Measurements from ENCODE around the gene RAB5A.
A peak's percentile ranks its signal among the peaks of the same experiment; 100 is the strongest.
"Not testable (repeated sequence)": the region's sequence is repeated elsewhere in the genome, so short reads cannot be mapped to it uniquely, and the experiment has no call there.

Gene RAB5A, protein sequence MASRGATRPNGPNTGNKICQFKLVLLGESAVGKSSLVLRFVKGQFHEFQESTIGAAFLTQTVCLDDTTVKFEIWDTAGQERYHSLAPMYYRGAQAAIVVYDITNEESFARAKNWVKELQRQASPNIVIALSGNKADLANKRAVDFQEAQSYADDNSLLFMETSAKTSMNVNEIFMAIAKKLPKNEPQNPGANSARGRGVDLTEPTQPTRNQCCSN

DNA sequence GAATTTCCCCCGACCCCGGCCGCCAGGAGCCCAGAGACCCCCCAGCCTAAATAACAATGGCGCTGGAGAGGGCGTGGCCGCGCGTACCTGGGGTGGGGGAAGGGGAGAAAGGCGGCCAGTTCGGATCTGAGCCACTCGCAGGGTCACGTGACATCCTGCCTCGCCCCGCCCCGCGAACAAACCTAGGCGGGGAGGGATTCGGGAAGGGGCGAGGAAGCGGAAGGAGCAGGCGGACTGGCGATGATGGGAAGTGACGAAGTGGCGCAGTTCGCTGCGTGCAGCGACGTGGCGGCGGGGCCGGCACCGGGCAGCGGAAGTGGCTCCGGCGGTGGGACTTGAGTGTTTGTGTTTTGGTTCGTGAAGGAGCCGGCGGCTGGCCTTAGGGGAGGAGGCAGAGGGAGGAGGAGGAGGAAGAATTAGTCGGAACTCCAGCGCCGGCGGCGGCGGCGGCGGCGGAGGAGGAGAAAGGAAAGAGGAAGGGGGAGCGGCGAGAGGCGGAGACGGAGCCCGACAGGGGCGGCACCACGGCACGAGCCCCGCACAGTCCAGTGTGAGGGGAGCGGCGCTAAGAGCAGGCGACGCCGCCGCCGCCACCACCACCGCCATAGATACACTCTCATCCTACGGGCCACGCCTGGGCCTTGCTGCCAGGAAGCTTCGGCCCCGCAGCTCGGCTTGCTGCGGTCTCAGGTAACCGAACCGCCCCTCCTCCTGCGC is at the start of gene RAB5A:
RAB5A (plus strand) TSS at position 266 of the 717 bp plus-strand sequence. CDS start 3,802 bp downstream, outside the sequence.
- peak; percentile 87 for DNase-seq

DNA sequence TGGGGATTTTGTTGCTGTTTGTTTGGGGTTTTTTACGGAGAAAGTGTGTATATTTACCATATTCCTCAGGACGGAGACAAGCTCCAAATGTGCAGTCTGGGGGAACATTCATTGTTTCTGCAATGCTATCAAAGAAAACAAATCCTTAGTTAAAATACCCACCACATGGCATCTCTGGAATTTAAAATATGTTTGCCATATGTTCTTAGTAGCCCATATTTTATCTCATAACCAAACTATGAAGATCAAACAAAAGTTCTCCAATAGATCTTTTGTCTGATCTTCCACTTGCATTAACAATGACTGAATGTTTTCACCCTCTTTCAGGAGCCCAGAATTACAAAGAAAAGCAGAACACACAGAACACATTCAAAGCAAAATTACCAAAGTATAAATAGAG is 48.2 kb upstream of the RAB5A start:
- no peak for DNase-seq

DNA sequence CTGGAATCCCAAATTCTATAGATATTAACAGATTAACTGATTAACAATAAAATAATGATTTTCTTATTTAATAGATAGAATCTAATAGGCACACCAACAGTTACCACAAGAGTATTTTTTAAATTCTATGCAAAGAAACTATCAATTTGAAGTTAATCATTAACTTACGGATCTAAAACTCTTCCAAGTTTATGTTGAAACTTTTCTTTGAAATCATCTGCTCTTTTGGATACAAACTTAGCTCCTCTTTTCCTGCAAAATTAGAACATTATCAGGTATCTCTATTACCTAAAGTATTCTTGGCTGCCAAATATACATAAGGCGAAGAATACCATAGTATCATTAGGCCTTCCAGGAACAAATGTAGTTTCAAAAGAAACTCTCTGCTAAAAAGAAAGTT is 47.6 kb upstream of the RAB5A start:
- no peak for DNase-seq

DNA sequence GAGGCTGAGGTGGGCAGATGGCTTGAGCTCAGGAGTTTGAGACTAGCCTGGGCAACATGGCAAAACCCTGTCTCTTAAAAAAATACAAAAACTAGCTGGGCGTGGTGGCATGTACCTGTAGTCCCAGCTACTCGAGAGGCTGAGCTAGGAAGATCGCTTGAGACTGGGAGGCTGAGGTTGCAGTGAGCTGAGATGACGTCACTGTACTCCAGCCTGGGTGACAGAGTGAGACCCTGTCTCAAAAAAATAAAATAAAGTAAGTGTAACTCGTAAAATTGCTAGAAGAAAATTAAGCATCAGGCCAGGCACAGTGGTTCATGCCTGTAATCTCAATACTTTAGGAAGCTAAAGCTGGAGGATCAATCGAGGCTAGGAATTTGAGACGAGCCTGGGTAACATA is 47.1 kb upstream of the RAB5A start:
- not testable (repeated sequence) for DNase-seq

DNA sequence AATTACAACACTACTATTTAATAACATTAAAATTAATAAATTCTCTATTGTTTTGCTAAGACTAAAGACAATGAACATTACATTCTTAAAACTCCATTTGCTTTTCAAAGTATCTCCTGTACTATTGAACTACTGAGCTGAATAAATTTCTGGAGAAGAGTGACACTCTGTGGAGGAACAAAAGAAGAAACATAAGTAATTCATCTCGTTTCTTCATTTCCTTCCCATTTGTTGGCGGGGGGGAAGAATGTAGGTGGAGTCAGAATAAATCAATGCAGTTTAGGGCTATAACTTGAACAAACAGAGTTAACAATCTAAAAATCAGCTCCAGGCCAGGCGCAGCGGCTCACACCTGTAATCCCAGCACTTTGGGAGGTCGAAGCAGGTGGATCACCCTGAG is 45.6 kb upstream of the RAB5A start:
- no peak for DNase-seq

DNA sequence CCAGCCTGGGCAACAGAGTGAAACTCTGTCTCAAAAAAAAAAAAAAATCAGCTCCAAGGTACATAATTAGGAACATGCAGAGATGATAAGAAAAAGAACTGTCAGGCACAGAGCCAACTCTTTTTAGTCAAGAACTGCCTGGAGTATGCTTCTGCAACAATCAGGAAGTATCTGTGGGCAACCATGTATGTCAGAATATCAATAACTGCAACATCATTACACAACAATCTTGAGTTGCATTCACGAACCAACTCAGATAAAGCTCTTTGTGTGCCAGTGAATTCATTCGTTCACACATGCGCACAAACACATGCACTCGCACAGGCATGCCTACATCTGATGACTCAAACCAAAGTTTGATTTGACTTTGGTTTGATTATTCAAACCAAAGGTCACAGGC is 45.0 kb upstream of the RAB5A start:
- DNase-seq: no peak

DNA sequence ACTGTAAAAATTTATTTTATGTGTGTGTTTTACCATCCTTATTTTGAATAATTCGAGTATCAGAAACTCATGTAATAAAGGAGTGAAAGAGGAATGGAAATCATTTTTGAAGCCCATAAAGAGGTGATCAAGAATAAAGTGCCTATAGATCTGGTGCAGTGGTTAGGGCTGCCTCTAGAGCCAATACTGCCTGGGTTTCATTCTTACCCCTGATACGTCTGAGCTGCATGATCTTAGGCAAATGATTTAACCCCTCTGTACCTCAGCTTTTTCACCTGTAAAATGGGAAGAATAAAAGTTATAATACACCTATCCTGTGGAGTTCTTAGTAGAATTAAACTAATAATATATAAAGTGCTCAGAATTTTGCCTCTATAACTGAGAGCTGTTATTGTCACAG is 43.2 kb upstream of the RAB5A start:
- DNase-seq: no peak

DNA sequence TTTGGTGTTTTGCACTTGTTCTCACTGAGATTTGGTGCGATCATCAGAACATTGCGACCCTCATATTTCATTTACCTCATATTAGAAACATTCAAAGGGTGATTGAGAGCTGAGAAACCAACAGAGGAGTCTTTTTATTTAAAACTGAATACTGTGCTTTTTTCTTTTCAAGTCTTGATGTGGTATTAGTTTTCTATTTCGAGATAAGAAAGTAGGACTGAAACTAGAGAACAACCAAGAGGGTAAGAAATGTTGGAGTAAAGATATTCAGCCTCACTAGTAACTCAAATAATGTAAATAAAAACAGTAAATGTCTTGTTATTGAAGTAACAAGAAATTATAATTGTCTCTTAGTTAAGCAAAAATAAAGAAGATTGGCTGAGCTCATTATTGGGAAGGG is 39.4 kb upstream of the RAB5A start:
- no peak for DNase-seq

DNA sequence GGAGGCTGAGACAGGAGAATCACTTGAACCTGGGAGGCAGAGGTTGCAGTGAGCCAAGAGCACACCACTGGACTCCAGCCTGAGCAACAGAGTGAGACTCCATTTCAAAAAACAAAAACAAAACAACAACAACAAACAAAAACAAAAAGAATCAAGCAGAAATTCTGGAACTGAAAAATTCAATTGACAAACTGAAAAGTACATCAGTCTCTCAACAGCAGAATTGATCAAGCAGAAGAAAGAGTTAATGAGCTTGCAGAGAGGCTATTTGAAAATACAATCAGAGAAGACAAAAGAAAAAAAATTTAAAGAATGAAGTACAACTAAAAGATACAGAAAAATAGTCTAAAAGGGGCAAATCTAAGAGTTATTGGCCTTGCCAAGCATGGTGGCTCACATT is 35.4 kb upstream of the RAB5A start:
- DNase-seq: no peak

DNA sequence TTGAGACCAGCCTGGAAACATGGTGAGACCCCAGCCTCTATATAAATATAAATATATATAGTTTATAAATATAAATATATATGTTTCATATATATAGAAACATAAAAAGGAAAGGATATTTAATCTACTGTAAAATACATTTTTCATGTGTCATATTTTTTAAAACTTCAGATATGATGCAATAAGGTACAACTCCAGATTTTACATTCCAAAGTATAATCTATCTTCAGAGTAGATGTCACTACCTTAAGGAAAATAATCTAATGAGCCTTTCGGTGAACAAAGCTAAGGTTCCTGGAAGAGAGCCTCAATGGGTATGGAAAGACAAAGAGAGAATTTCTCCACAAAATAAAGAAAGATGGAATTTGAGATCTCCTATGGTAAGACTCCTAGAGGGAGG is 29.7 kb upstream of the RAB5A start:
- no peak for DNase-seq

DNA sequence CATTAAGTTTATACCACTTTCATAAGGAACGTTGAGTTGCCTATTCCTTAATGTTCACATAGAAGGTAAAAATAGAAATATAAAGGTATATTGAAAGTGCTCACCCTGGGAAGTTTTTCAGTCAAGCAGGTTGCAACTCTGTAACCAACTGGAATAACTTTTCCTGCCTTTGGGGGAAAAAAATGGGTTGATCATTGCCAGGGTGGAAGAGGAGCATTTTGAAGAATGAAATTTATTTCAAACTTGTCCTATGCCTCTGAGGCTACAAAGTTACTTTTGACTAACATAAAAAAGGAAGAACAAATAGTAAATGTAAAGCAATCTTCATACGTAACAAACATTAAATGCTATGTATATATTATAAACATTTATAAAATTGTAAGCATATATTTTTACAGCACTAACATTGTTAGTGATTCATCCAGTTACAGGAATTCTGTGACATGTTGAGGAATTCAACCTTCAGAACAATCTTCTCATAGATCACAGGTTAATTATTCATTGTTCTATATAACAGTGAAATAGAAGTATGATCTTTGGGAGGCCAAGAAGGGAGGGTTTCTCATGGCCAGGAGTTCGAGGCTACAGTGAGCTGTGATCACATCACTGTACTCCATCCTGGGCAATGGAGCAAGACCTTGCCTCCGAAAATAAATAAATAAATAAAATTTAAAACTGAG is 26.4 kb upstream of the RAB5A start:
- DNase-seq: no peak

DNA sequence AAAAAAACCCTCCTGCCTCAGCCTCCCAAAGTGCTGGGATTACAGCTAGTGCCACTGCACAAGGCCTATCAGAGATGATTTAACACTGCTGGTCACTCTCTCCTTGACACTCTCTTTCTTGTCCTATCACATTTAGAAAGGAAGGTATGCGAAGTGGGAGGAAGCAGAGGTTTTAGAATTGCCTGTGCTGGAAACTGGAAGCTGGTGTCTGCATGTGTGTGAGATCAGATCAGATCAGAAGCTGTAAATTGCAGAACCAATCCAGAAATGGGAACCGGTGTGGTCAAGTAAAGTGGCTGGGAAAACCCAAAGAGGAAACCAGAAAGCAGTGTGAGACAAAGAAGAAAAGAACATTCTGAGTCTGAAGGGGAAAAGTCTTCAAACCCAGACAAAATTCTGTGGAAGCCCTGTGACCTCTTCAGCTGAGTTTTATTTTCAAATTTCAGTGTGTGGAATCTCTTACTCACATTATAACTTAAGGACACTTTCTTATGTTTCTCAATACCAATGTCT is 15.7 kb upstream of the RAB5A start:
- DNase-seq: no peak

DNA sequence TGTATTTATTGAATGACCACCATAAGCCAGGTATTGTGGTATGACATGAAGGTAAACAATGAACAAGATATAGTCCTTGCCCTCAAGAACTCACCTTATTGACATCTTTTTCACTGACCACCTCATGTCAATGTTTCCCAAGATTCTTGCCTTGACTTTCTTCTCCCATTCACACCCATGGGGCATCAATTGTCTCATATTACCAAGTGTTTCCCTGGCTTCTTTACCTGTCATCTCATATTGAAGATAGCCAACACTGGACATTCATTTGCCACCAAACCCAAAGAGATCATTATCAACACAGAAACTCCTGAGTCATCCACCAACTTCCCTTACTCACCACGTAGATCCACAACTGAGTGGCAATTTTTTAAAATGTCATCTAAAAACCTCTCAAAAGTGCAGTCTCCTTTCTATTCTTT is 15.1 kb upstream of the RAB5A start:
- DNase-seq: no peak

DNA sequence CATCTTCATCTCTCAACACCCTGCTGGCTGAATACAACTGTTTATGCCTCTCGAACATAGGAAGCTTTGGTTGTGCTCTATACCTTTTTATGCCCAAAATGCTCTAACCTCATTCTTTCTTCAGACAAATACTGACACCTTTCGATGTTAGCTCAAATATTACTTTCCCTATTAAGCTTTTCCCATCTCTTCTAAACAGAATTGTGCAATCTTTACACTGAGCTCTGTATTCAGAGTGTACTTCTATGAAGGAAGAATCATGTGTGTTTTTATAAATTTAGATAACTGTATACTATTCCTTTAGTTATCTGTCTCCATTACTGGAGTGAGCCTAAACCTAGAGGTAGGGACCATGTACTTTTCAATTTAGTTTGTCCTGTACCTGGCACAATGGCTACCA is 14.5 kb upstream of the RAB5A start:
- no peak for DNase-seq

DNA sequence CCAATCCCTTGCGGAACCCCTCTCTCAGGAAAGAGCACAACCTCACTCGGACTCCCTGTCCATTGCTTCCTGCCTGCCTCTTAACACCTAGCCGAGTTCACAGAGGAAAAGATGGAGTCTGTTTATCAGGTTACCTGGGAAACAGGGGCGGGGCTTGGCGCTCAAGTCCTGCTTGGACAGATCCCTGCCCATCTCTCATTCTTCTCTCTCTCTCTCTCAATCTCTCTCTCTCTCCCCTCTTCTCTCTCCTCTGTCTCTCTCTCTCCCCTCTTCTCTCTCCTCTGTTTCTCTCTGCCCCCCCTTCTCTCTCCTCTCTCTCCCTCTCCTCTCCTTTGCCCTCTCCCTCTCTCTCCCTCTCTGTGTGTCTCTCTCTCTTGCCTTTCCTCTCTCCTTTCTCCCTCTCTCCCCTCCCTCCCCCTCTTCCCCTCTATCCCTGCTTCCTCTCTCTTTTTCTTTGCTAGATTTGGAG is 12.8 kb upstream of the RAB5A start, which contains the start of gene EFHB:
EFHB (minus strand) TSS at position 120 of the 469 bp plus-strand sequence. CDS start 199 bp downstream, outside the sequence.
- DNase-seq: no peak

DNA sequence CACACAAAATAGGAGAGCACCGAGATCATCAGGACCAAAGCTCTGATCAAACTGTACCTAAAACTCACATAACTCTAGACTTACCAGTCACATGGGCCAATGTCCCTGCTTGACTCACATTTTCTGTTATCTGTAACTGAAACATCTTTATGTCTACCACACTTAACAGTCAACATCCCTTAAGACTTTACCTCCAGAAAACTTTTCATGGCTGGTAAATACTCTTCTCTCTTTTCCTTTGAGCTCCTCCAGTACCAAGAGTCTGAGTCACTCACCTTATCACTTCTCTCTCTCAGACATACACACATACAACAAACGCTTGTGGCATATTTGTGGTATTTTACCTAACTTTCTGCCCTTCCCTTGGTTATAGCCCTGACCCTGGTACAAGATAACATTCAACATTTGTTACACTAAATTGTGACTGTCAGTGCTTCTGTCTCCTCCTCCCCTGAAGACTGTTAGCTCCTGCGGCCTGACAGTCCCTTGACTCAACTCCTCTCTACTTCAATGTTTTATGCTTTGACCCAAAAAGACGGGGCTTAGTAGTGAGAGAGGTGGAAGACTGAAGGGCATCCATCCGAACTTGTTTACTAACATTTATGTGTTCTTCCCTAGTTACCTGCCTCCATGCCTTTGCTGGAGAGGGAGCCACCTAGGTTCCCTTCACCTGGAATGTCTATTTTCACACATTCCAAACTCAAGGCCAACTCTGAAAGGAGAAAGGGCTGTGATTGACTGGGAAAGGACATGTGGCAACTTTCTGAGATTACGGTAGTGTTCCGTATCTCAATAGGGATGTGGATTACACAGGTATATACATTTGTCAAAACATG is 9.2 kb upstream of the RAB5A start:
- DNase-seq: no peak

DNA sequence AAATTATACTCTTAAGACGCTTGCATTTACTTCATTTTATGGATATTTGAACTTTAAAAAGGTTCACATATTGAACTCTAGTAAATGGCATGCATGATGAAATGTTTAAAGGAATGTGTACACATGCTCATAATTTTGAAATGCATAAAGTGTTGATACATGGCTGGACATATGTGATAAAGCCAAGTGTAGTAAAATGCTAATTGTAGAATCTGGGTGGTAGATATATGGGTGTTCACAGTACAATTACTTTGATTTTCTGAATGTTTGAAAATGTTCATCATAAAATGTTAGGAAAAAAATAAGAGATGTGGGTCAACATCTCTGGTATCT is 8.6 kb upstream of the RAB5A start:
- DNase-seq: no peak

DNA sequence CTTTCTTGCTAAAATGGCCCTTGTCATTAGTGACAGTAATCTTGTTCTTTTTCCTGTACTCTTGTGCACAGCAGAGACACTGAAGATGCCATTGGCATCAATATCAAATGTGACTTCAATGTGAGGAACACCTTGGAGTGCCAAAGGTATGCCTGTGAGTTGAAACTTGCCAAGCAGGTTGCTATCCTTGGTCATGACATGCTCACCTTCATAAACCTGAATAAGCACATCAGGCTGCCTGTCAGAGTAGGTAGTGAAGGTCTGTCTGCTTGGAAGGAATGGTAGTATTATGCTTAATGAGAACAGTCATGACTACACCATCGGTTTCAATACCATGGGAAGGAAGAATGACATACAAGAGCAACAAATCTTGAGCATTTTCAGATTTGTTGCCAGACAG is 6.3 kb upstream of the RAB5A start:
- DNase-seq: no peak

DNA sequence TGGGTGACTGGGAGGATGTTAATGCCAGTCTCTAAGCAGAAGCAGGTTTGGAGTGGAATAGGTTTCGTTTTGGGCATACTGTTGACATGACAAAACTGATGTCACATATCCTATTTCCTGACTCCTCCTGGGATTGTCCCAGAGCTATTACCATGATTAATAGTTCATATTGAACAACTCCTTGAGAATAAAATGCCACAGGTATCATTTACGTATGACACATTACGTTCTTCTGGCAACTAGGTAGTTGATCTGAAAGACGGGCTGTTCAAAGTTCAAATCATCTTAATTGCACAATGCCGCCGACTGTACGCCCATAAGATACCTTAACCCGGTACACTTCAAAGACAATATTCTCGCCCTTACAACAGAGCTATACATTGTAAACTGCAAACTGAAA is 1.4 kb upstream of the RAB5A start:
- DNase-seq: no peak

DNA sequence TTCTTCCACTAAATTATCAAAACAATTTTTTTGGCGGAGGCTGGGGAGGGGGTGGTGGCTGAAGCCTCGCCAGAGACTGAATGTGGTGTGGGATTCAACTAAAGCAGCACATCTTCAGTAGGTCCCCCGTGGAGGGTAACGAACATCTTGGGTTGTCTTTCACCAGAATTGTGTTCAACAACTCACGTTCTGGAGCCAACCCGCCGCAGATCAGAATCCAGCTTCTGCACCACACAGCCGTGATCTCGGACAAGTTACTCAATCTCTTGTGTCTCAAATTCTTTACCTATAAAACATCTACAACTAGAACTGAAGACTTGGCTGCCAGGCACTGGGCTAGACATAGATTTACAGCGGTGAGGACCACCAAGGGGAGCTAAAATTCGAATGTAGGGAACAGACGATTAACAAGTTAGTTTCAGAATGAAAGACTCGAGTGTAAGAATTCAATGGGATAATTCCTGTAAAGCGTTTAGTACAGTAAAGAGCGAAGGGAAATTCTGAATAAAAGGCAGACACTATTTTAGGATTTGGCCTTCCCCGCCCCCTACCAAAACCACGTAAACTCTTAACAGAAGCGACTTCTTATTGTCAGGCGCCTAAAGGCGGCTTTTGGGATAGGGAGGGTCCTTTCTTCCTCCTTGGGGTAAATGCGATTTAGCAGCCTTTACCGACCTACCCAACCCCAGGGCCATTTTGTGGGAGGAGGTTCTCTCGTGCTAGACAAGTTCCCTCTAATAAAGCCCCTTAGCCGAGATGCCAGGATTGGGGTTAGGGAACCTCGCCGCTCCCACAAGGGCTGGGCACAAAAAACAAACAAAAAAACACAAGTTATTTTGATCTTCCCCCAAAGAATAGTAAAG is 697 bp upstream of the RAB5A start:
- DNase-seq: peak; percentile 36

DNA sequence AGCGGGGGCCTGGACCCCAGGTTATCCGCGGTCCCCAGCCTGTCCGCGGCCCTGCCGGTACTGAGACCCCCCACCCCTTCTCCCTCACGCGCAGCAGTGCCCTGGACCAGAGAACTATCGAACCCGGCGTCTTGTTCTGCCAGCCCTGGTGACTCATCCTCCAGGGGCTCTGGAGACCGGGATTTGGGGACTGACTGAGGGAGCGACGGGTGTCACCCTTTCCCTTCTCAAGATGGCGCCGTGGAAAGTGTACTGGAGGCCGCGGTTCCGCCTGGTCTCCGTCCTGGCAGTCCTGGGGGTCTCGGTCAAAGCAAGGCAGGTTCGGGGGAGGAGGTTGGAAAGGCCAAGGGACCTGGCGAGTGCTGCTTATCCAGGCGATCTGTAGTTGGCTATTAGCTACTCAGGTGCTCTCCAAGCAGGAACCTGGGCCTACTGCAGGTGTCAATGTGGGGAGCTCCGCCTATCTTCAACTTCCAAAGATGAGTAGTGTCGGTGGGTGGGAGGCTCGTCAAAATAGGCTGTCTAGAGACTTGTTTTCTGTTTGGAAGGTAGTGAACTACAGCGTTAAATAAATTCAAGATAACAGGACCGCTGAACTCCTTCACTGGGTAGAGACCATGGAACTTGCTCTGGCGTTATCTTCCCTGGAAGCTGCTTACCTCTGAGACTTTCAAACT is 790 bp downstream of the RAB5A start:
- no peak for DNase-seq

DNA sequence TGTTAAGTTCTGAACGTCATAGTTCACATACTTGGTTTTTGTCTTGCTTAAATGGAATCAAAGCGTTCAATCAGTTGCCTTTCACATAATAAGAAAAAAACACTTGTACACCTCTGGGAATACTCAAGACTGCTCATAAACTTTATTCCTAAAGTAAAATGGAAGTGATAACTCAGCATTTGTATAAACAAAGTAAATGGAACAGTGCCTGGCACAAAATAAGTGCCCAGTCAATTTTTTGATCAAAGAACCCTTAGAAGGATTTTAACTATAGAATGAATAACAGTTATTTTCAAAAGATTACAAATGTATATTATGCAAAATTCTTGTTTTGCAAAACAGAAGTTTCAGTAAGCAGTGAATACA is 1.3 kb downstream of the RAB5A start:
- no peak for DNase-seq

Measured in NCI-H446 treated with DMSO at 0.1 percent for 48 hours (cell line).